PFSK-1 (cell line): ENCODE results near the gene NXN.

Experiments used
- FOXP2 ChIP-seq: optimal IDR thresholded peaks from 2 replicates; pipeline ENCODE3; 2011; ENCODE audit warnings: borderline replicate concordance, control low read depth, inconsistent platforms; ENCODE audit not compliant: insufficient read depth; ENCODE audit errors: extremely low read length, extremely low read depth
- POLR2AphosphoS5 ChIP-seq: IDR thresholded peaks from 2 replicates; pipeline ENCODE4 v1.6.1; 2012; ENCODE audit warnings: low read depth, mild to moderate bottlenecking, control low read depth, low read length, moderate library complexity
- SIN3A ChIP-seq: IDR thresholded peaks from 2 replicates; pipeline ENCODE4 v1.6.1; 2012; ENCODE audit warnings: mild to moderate bottlenecking, low read length, moderate library complexity, borderline replicate concordance; ENCODE audit not compliant: insufficient read depth
- TAF1 ChIP-seq: IDR thresholded peaks from 2 replicates; pipeline ENCODE4 v1.6.1; 2012; ENCODE audit warnings: low read length, control low read depth, borderline replicate concordance; ENCODE audit not compliant: insufficient read depth
- TF ChIP-seq, protein P1 (sequence below), 2 experiments: IDR thresholded peaks; 2 replicates each; pipeline versions ENCODE4 v1.6.1 to v1.8.0; 2011 to 2012; ENCODE audit warnings: low read depth in 2 of 2, low read length in 2 of 2, control low read depth in 1 of 2, inconsistent platforms in 1 of 2, mild to moderate bottlenecking in 1 of 2, moderate library complexity in 1 of 2; ENCODE audit not compliant: insufficient read depth in 1 of 2

NXN gene

DNA sequence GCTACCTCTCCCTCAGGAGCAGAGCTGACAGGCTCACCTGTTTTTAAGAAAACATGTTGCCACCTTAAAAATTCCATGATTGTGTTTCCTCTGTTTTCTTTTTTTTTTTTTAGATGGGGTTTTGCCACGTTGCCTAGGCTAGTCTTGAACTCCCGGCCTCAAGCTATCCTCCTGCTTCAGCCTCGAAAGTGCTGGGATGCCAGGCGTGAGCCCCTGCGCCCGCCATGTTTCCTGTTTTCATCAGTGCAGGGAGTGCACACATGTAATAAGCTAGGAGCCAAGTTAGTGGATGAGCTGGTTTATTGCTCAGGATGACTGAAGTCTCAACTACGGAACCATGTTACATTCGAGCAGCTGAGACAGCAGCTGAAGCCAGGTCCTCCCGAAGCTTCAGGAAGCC is 183.9 kb downstream of the NXN start:
- TF ChIP-seq, protein P1, sequence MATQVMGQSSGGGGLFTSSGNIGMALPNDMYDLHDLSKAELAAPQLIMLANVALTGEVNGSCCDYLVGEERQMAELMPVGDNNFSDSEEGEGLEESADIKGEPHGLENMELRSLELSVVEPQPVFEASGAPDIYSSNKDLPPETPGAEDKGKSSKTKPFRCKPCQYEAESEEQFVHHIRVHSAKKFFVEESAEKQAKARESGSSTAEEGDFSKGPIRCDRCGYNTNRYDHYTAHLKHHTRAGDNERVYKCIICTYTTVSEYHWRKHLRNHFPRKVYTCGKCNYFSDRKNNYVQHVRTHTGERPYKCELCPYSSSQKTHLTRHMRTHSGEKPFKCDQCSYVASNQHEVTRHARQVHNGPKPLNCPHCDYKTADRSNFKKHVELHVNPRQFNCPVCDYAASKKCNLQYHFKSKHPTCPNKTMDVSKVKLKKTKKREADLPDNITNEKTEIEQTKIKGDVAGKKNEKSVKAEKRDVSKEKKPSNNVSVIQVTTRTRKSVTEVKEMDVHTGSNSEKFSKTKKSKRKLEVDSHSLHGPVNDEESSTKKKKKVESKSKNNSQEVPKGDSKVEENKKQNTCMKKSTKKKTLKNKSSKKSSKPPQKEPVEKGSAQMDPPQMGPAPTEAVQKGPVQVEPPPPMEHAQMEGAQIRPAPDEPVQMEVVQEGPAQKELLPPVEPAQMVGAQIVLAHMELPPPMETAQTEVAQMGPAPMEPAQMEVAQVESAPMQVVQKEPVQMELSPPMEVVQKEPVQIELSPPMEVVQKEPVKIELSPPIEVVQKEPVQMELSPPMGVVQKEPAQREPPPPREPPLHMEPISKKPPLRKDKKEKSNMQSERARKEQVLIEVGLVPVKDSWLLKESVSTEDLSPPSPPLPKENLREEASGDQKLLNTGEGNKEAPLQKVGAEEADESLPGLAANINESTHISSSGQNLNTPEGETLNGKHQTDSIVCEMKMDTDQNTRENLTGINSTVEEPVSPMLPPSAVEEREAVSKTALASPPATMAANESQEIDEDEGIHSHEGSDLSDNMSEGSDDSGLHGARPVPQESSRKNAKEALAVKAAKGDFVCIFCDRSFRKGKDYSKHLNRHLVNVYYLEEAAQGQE (IDR thresholded peaks at IDR 0.05; ENCODE audit: insufficient read depth in 1 of 2, low read depth in 2 of 2, low read length in 2 of 2): no peak
- no peak for TF ChIP-seq TAF1
- TF ChIP-seq FOXP2: no peak
- no peak for TF ChIP-seq SIN3A
- no peak for TF ChIP-seq POLR2AphosphoS5

DNA sequence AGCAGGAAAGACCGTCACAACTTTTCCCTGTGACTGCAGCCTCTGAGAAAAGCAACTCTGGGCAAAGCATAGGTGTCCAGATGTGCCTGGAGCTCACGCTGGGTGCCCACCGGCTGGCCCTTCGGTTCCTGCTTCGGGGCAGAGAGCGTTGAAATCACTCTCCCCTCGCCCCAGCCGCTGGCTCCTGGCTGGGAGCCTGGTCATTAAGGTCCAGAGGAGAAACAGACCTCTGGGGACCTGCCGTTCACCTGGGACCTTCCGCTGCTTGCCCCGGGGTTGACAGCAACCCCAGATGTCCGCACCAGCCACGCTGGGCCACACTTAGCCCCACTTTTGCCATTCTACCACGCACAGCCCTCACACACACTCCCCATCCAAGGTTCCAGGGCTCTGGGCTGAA is 184.3 kb downstream of the NXN start:
- TF ChIP-seq FOXP2 (no peak), POLR2AphosphoS5 (no peak), SIN3A (no peak)

DNA sequence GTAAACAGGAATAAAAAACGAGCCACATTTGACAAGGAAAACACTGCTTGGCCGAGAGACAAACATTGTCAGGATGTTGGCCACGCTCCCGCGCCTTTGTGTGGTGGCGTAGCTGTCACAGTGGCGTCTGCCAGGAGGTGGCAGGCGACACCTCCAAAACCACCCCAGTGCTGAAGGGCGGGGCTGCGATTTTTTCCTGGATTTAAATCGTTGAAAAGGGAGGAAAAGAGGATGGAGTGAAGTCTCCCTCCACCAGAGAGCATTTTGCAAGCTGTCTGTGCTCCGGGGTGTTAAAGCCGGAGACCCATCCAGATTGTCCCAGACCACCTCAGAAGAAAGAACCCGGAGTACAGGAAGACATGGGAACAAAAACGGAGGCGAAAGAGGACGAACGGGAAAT is 184.7 kb downstream of the NXN start:
- no peak for TF ChIP-seq TAF1
- TF ChIP-seq SIN3A: peak; percentile 86; the same call in 1 of the 2 replicates
- TF ChIP-seq, protein P1 (IDR thresholded peaks at IDR 0.05; ENCODE audit: insufficient read depth in 1 of 2, low read depth in 2 of 2, low read length in 2 of 2): no peak
- TF ChIP-seq FOXP2: peak; percentile 57
- peak; percentile 62 for TF ChIP-seq POLR2AphosphoS5

GRCh38 chr17:792277-792676 is 187.3 kb downstream of the NXN start:
- TF ChIP-seq, protein P1 (IDR thresholded peaks at IDR 0.05; ENCODE audit: insufficient read depth in 1 of 2, low read depth in 2 of 2, low read length in 2 of 2): no peak
- TF ChIP-seq TAF1: no peak
- TF ChIP-seq FOXP2: no peak
- TF ChIP-seq POLR2AphosphoS5: no peak
- TF ChIP-seq SIN3A: no peak

GRCh38 chr17:791829-792228 is 187.7 kb downstream of the NXN start:
- TF ChIP-seq POLR2AphosphoS5 (no peak), TAF1 (no peak), SIN3A (no peak), FOXP2 (no peak)
- TF ChIP-seq, protein P1 (IDR thresholded peaks at IDR 0.05; ENCODE audit: insufficient read depth in 1 of 2, low read depth in 2 of 2, low read length in 2 of 2): no peak
